Measurements from ENCODE around the gene GPC6.

- no peak for TF ChIP-seq FOS (IDR thresholded peaks at IDR 0.05; ENCODE audit: borderline replicate concordance, insufficient read depth, low read length)
- TF ChIP-seq, protein P1, sequence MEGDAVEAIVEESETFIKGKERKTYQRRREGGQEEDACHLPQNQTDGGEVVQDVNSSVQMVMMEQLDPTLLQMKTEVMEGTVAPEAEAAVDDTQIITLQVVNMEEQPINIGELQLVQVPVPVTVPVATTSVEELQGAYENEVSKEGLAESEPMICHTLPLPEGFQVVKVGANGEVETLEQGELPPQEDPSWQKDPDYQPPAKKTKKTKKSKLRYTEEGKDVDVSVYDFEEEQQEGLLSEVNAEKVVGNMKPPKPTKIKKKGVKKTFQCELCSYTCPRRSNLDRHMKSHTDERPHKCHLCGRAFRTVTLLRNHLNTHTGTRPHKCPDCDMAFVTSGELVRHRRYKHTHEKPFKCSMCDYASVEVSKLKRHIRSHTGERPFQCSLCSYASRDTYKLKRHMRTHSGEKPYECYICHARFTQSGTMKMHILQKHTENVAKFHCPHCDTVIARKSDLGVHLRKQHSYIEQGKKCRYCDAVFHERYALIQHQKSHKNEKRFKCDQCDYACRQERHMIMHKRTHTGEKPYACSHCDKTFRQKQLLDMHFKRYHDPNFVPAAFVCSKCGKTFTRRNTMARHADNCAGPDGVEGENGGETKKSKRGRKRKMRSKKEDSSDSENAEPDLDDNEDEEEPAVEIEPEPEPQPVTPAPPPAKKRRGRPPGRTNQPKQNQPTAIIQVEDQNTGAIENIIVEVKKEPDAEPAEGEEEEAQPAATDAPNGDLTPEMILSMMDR (IDR thresholded peaks at IDR 0.05; ENCODE audit: extremely low read depth in 1 of 2, insufficient read depth in 1 of 2, low read depth in 1 of 2, low read length in 2 of 2) = no peak
- no peak for TF ChIP-seq GATA2 (IDR thresholded peaks at IDR 0.05; ENCODE audit: insufficient read depth, insufficient read length, low read depth, low read length)
- TF ChIP-seq POLR2A (IDR thresholded peaks at IDR 0.05; ENCODE audit: low read depth, low read length) = no peak
- no peak for TF ChIP-seq POLR2AphosphoS5 (IDR thresholded peaks at IDR 0.05; ENCODE audit: insufficient read depth, low read depth, low read length)
- TF ChIP-seq, protein P2, sequence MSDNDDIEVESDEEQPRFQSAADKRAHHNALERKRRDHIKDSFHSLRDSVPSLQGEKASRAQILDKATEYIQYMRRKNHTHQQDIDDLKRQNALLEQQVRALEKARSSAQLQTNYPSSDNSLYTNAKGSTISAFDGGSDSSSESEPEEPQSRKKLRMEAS (IDR thresholded peaks at IDR 0.05; ENCODE audit: insufficient read depth, insufficient read length) = no peak
These were observed 597.7 kb downstream of the GPC6 start for GRCh38 chr13:93824286-93824685.

Data from endothelial cell of umbilical vein (primary cell).